ENCODE data around the gene DMD.

DNA sequence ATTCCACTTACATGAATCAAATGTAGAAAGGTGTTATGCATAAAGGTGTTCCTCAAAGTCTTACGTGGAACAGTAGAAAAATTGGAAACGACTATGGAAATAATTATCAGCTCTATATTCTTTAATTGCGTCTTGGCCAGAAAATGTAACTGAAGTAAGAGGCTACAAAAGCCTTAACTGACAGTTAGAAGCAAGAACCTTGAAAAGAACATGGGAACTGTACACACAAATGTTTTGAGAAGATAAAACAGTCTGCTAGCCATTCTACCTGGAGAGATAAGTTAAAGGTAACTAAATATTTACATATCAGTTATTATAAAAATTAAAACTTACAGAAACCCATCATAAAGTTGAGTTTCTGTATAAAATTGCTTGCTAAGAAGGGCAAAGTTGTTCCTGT, 1967.5 kb downstream of the DMD start:
- TF ChIP-seq ASH2L (IDR thresholded peaks at IDR 0.05; ENCODE audit: low read length), result no peak
- TF ChIP-seq, protein P1, sequence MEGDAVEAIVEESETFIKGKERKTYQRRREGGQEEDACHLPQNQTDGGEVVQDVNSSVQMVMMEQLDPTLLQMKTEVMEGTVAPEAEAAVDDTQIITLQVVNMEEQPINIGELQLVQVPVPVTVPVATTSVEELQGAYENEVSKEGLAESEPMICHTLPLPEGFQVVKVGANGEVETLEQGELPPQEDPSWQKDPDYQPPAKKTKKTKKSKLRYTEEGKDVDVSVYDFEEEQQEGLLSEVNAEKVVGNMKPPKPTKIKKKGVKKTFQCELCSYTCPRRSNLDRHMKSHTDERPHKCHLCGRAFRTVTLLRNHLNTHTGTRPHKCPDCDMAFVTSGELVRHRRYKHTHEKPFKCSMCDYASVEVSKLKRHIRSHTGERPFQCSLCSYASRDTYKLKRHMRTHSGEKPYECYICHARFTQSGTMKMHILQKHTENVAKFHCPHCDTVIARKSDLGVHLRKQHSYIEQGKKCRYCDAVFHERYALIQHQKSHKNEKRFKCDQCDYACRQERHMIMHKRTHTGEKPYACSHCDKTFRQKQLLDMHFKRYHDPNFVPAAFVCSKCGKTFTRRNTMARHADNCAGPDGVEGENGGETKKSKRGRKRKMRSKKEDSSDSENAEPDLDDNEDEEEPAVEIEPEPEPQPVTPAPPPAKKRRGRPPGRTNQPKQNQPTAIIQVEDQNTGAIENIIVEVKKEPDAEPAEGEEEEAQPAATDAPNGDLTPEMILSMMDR (IDR thresholded peaks at IDR 0.05; ENCODE audit: control extremely low read depth in 1 of 3, insufficient read depth in 1 of 3, low read depth in 1 of 3, low read length in 3 of 3), result no peak
- TF ChIP-seq JUND (IDR thresholded peaks at IDR 0.05; ENCODE audit: low read length), result no peak
- no peak for TF ChIP-seq JUN (IDR thresholded peaks at IDR 0.05; ENCODE audit: low read depth, low read length)
- TF ChIP-seq RAD21 (IDR thresholded peaks at IDR 0.05 in 1 of 2, conservative IDR thresholded peaks at IDR 0.05 in 1 of 2; ENCODE audit: low read depth in 2 of 2, low read length in 2 of 2), result no peak
- TF ChIP-seq SIX5 (IDR thresholded peaks at IDR 0.05; ENCODE audit: low read depth, low read length), result no peak

Data from H1 (cell line).